ELF-1 (cell line): ENCODE measurements around the gene MYO1D.

Experiments used
- DNase-seq: peaks from one replicate; pipeline ENCODE4 v3.0.0-alpha.2; 2016; ENCODE audit warnings: low read depth, low spot score

MYO1D gene

GRCh38 chr17:32819035-32819434 is 57.9 kb downstream of the MYO1D start:
- no peak for DNase-seq

- no peak for DNase-seq
These were observed 61.5 kb downstream of the MYO1D start for GRCh38 chr17:32815460-32815859.

GRCh38 chr17:32814836-32815235 is 62.1 kb downstream of the MYO1D start:
- no peak for DNase-seq

GRCh38 chr17:32813021-32813420 is 63.9 kb downstream of the MYO1D start:
- no peak for DNase-seq

GRCh38 chr17:32810690-32811089 is 66.2 kb downstream of the MYO1D start:
- DNase-seq, result no peak

- no peak for DNase-seq
These were observed 69.3 kb downstream of the MYO1D start for GRCh38 chr17:32807577-32807976.

- DNase-seq, result no peak
These were observed 70.3 kb downstream of the MYO1D start for GRCh38 chr17:32806646-32807045.

GRCh38 chr17:32805029-32805976 is 71.6 kb downstream of the MYO1D start:
- DNase-seq, result no peak

GRCh38 chr17:32803544-32803943 is 73.4 kb downstream of the MYO1D start:
- no peak for DNase-seq

GRCh38 chr17:32802306-32802705 is 74.6 kb downstream of the MYO1D start:
- no peak for DNase-seq

- DNase-seq, result no peak
These were observed 75.3 kb downstream of the MYO1D start for GRCh38 chr17:32801641-32802040.

- DNase-seq, result no peak
These were observed 75.7 kb downstream of the MYO1D start for GRCh38 chr17:32801193-32801592.

GRCh38 chr17:32798938-32799337 is 78.0 kb downstream of the MYO1D start:
- DNase-seq, result no peak

GRCh38 chr17:32795339-32795979 is 81.5 kb downstream of the MYO1D start:
- DNase-seq, result no peak

- DNase-seq, result peak; percentile 32
These were observed 82.2 kb downstream of the MYO1D start for GRCh38 chr17:32794533-32795246.

- no peak for DNase-seq
These were observed 83.1 kb downstream of the MYO1D start for GRCh38 chr17:32793841-32794240.

- no peak for DNase-seq
These were observed 84.7 kb downstream of the MYO1D start for GRCh38 chr17:32792207-32792606.

GRCh38 chr17:32786169-32786568 is 90.8 kb downstream of the MYO1D start:
- no peak for DNase-seq

- DNase-seq, result no peak
These were observed 92.8 kb downstream of the MYO1D start for GRCh38 chr17:32784113-32784512.

- DNase-seq, result peak; percentile 12
These were observed 93.3 kb downstream of the MYO1D start for GRCh38 chr17:32783602-32784001.

- DNase-seq, result no peak
These were observed 96.2 kb downstream of the MYO1D start for GRCh38 chr17:32780721-32781120.

GRCh38 chr17:32777922-32778321 is 99.0 kb downstream of the MYO1D start:
- DNase-seq, result no peak
